Choroid plexus epithelial cell (primary cell): Measurements from ENCODE around the gene CADPS.
A peak's percentile ranks its signal among the peaks of the same experiment; 100 is the strongest.

Experiments
- DNase-seq: peaks from one replicate; pipeline ENCODE4 v3.0.0-alpha.2; 2010; ENCODE audit warnings: low read depth
- H3K4me3 ChIP-seq: 2 replicates; pipeline ENCODE4 v1.5.1; 2011; ENCODE audit warnings: low read depth, mild to moderate bottlenecking, control low read depth, low read length, moderate library complexity
- TF ChIP-seq, protein P1 (sequence below): conservative IDR thresholded peaks from 2 replicates; pipeline ENCODE4 v1.5.1; 2011; ENCODE audit warnings: low read depth, mild to moderate bottlenecking, control low read depth, inconsistent platforms, low read length, moderate library complexity

The CADPS gene

DNA sequence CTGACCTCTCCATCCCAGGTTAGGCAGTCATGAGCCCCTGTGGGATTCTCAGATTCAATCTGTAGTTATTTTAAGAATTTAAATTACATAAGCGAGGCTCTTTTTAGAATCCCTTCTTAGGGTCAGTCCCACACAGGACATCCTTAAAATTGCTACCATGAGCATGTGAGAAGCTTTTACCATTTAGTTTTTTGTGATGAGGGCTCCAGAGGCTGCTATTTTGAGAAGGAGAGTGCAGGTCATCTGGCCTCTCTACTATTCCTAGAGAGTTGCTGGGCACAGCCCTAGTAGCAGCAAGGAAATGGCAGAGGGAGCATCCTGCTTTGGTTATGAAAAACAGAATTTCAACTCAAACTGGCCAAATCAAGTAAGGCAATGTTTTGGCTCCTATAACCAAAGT lies 13.6 kb upstream of the CADPS start:
- DNase-seq = no peak
- H3K4me3 ChIP-seq = no peak overlapping the region
- TF ChIP-seq, protein P1, sequence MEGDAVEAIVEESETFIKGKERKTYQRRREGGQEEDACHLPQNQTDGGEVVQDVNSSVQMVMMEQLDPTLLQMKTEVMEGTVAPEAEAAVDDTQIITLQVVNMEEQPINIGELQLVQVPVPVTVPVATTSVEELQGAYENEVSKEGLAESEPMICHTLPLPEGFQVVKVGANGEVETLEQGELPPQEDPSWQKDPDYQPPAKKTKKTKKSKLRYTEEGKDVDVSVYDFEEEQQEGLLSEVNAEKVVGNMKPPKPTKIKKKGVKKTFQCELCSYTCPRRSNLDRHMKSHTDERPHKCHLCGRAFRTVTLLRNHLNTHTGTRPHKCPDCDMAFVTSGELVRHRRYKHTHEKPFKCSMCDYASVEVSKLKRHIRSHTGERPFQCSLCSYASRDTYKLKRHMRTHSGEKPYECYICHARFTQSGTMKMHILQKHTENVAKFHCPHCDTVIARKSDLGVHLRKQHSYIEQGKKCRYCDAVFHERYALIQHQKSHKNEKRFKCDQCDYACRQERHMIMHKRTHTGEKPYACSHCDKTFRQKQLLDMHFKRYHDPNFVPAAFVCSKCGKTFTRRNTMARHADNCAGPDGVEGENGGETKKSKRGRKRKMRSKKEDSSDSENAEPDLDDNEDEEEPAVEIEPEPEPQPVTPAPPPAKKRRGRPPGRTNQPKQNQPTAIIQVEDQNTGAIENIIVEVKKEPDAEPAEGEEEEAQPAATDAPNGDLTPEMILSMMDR = no peak

DNA sequence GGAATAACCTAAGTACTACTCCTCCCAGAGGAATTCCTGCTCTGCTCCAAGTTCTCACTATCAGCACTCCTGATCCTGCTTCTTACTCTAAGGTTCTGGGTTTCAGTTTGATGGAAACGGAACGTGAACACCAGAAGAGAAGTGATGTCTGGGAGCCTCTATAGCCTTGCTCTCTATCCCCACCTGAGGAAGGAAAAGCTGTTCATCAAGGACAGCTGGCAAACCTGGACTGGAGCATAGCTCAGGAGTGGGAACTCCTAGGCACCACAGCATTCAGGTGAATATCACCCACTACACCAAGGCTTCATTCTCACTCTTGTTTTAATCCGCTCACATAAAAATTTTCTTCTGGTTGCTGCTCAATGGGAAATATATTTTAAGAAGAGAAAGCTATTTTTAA lies 13.0 kb upstream of the CADPS start:
- TF ChIP-seq, protein P1 = no peak
- DNase-seq = no peak
- H3K4me3 ChIP-seq = no peak overlapping the region

DNA sequence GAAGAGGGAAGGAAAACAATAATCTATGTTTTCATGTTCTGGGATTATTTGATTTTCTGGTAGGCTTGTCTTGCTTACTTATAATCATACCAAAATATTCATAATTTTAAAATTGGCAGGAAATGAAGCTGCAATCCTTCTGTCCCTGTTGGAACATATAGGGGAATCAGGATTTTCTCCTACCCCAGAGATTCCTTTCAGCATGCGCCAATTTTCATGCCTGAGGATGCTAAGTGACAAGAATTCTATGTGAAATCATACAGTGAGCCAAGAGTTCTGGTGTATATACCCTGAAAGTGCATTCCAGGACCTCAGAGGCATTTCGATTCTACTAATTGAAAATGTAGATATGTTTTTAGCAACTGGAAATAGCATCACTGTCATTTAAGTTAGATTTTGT lies 9.9 kb upstream of the CADPS start:
- TF ChIP-seq, protein P1 = no peak
- no peak overlapping the region for H3K4me3 ChIP-seq
- no peak for DNase-seq

DNA sequence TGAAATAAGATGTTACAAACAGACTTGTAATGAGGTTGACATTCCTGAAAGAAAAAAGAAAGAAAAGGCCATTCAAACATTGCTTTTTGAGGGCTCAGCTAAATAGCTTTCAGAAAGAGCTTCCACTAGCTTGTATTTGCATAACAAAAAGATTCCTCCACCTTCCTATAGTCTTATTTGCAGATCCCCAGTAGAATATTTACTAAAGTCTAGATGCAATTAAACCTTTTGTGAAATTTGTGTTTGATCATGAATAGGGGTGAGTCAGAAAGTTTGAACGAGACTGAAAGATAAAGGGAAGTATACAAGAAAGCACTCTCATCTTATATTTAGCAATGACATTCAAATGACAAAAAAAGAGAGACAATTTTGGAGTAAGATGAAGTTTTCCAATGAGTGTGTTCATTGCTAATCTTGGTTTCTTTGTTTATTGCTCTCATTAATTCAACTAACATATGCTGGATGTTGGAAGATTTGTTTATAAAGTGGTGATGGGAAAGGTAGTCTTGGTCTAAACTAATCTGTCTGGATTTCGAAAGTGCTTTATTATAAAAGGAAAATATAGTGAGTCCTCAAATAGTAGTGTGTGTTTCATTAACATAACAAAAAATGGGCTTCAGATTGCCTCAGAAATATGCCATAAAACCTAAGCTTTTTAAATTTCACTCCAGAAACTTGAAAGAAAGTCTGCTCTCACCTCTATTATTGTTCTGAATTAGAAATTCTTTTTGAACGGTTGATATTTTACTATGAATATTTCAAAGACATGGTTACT lies 9.1 kb upstream of the CADPS start:
- no peak overlapping the region for H3K4me3 ChIP-seq
- TF ChIP-seq, protein P1 = no peak
- no peak for DNase-seq

DNA sequence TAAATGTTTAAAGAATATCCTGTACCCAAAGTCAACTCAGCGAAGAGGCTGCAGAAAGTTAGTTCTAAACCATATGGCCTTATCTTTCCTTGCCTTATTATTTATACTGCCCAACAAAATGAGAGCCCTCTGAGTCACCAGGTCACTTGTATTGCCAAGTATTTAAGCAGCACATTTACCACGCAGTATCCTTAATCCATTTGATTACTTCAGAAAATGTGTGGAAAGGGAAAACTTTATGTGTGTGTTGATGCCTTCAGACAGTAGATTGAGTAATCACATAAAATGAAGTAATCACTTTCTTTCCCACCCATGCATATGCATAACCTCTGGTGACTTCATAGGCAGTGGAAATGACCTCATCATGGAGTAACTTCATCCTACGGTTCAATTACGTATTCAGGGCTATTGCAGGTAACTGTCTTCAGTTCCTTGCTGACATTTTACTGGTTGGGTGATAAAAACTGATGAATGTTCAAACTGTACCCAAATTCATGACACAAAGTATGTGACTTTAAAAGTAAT lies 7.5 kb upstream of the CADPS start:
- TF ChIP-seq, protein P1 = no peak
- no peak overlapping the region for H3K4me3 ChIP-seq
- no peak for DNase-seq

DNA sequence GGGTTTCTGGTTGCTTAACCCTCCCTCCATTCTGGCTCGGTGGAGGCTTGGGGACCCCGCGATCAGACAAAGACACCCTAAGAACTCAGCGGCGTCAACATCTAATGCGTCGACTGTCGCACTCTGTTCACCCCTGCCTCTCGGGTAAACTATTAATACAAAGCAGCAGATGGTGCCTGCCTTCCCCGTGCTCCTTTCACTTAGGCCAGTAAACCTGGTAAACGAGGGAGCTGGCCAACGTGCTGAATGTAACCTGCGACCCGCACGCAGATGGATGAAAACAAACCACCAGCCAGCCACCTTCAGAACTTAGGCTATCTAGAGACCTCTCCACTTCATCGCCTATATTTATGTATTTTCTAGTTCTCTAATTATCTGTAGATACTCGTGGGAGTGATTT lies 848 bp upstream of the CADPS start:
- H3K4me3 ChIP-seq = no peak overlapping the region
- TF ChIP-seq, protein P1 = no peak
- DNase-seq = peak; percentile 36

DNA sequence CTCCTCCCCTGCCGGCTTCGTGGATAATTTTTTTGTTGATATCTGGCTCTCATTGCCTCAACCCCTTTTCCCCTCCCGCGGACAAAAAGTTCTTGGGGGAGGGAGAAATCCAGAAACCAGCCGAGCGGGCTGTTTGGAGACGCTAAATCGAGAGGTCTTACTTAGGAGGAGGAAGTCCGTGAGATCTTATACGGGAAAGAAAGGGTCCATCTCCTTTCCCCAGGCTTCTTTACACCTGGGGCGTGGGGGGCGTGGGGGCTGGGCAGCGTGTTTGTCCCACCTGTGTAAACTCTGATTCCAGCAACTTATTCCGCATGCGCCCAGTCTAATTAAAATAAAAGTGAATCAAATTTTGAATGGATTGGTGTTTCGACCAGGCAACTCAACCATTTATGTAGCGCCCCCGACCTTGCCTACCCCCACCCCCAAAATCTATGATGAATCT lies 364 bp upstream of the CADPS start:
- TF ChIP-seq, protein P1 = no peak
- no peak overlapping the region for H3K4me3 ChIP-seq
- no peak for DNase-seq
